KG1 (cell line): ENCODE results near the gene CEBPA.

ENCODE experiments used
- DNase-seq: peaks from one replicate; lab custom pipeline; 2025; lab: John Stamatoyannopoulos, UW

The CEBPA gene

GRCh38 chr19:33271246-33272021, 30.9 kb downstream of the CEBPA start:
- DNase-seq: no peak

GRCh38 chr19:33270769-33271168, 31.6 kb downstream of the CEBPA start:
- DNase-seq: no peak

- no peak for DNase-seq
Observed at GRCh38 chr19:33269016-33269415, 33.3 kb downstream of the CEBPA start.

GRCh38 chr19:33268162-33268991, 34.0 kb downstream of the CEBPA start:
- DNase-seq: no peak

- DNase-seq: no peak
Observed at GRCh38 chr19:33267706-33268105, 34.6 kb downstream of the CEBPA start.

- DNase-seq: no peak
Observed at GRCh38 chr19:33266974-33267484, 35.3 kb downstream of the CEBPA start.

- no peak for DNase-seq
Observed at GRCh38 chr19:33264881-33265445, 37.4 kb downstream of the CEBPA start.

- DNase-seq: no peak
Observed at GRCh38 chr19:33263325-33264023, 38.9 kb downstream of the CEBPA start.

- no peak for DNase-seq
Observed at GRCh38 chr19:33261511-33262189, 40.7 kb downstream of the CEBPA start.

GRCh38 chr19:33260628-33261418, 41.5 kb downstream of the CEBPA start:
- peak; percentile 73 for DNase-seq

- no peak for DNase-seq
Observed at GRCh38 chr19:33259539-33259938, 42.8 kb downstream of the CEBPA start.

- DNase-seq: no peak
Observed at GRCh38 chr19:33257828-33258227, 44.5 kb downstream of the CEBPA start.

GRCh38 chr19:33256261-33256660, 46.1 kb downstream of the CEBPA start:
- no peak for DNase-seq

- no peak for DNase-seq
Observed at GRCh38 chr19:33255781-33256180, 46.6 kb downstream of the CEBPA start.

GRCh38 chr19:33254245-33254824, 48.0 kb downstream of the CEBPA start:
- no peak for DNase-seq

GRCh38 chr19:33252971-33253370, 49.4 kb downstream of the CEBPA start:
- no peak for DNase-seq

GRCh38 chr19:33252418-33252962, 49.8 kb downstream of the CEBPA start:
- DNase-seq: no peak

GRCh38 chr19:33251526-33252090, 50.7 kb downstream of the CEBPA start:
- no peak for DNase-seq

GRCh38 chr19:33251076-33251475, 51.3 kb downstream of the CEBPA start:
- no peak for DNase-seq

GRCh38 chr19:33250500-33250899, 51.8 kb downstream of the CEBPA start:
- DNase-seq: no peak
